Trophoblast cell (in vitro differentiated cells and primary cell): ENCODE measurements around the gene NBAS.

Experiments used
- DNase-seq, 2 donors: peaks; one replicate each; pipeline ENCODE4 v3.0.0-alpha.2; 2016
- H2AFZ ChIP-seq: 2 replicates; pipeline ENCODE4 v1.6.1; 2013; ENCODE audit warnings: low read length, moderate library complexity, mild to moderate bottlenecking; ENCODE audit not compliant: insufficient read depth, poor library complexity
- H2AK5ac ChIP-seq: 2 replicates; pipeline ENCODE4 v1.6.1; 2013; ENCODE audit warnings: mild to moderate bottlenecking, low read length
- H2BK120ac ChIP-seq: 2 replicates; pipeline ENCODE4 v1.6.1; 2013; ENCODE audit warnings: low read length, mild to moderate bottlenecking, moderate library complexity; ENCODE audit not compliant: insufficient read depth, poor library complexity
- H2BK12ac ChIP-seq: 2 replicates; pipeline ENCODE4 v1.6.1; 2013; ENCODE audit warnings: mild to moderate bottlenecking, low read length, moderate library complexity
- H2BK5ac ChIP-seq: 2 replicates; pipeline ENCODE4 v1.6.1; 2013; ENCODE audit warnings: low read length, low read depth, moderate library complexity, mild to moderate bottlenecking; ENCODE audit not compliant: poor library complexity
- H3K14ac ChIP-seq: 2 replicates; pipeline ENCODE4 v1.6.1; 2013; ENCODE audit warnings: mild to moderate bottlenecking, low read length
- H3K18ac ChIP-seq: 2 replicates; pipeline ENCODE4 v1.6.1; 2013; ENCODE audit warnings: mild to moderate bottlenecking, low read length
- H3K23ac ChIP-seq: 2 replicates; pipeline ENCODE4 v1.6.1; 2013; ENCODE audit warnings: low read length
- H3K27ac ChIP-seq: 2 replicates; pipeline ENCODE4 v1.5.1; 2013; ENCODE audit warnings: low read depth, mild to moderate bottlenecking, inconsistent platforms, low read length, moderate library complexity
- H3K27me3 ChIP-seq: 2 replicates; pipeline ENCODE4 v1.6.1; 2013; ENCODE audit warnings: inconsistent platforms, mild to moderate bottlenecking, low read length, moderate library complexity; ENCODE audit not compliant: insufficient read depth
- H3K36me3 ChIP-seq, 2 experiments: 1 replicate in 1 of 2; 2 replicates in 1 of 2; pipeline ENCODE4 v1.6.1; 2013; ENCODE audit warnings: low read length in 2 of 2, mild to moderate bottlenecking in 2 of 2, moderate library complexity in 1 of 2; ENCODE audit not compliant: insufficient read depth in 2 of 2, control insufficient read depth in 1 of 2
- H3K4ac ChIP-seq: 2 replicates; pipeline ENCODE4 v1.6.1; 2013; ENCODE audit warnings: low read depth, mild to moderate bottlenecking, low read length, moderate library complexity
- H3K4me1 ChIP-seq, 2 experiments: 1 replicate in 1 of 2; 2 replicates in 1 of 2; pipeline ENCODE4 v1.6.1; 2013; ENCODE audit warnings: low read length in 2 of 2, mild to moderate bottlenecking in 2 of 2, moderate library complexity in 1 of 2; ENCODE audit not compliant: insufficient read depth in 2 of 2, control insufficient read depth in 1 of 2
- H3K4me2 ChIP-seq: 2 replicates; pipeline ENCODE4 v1.6.1; 2013; ENCODE audit warnings: inconsistent platforms, mild to moderate bottlenecking, low read length, moderate library complexity
- H3K4me3 ChIP-seq: 2 replicates; pipeline ENCODE4 v1.5.1; 2013; ENCODE audit warnings: mild to moderate bottlenecking, low read depth, low read length, inconsistent platforms
- H3K79me1 ChIP-seq: one replicate; pipeline ENCODE4 v1.6.1; 2013; ENCODE audit warnings: low read length
- H3K79me2 ChIP-seq: 2 replicates; pipeline ENCODE4 v1.6.1; 2013; ENCODE audit warnings: low read length, mild to moderate bottlenecking; ENCODE audit not compliant: control insufficient read depth, insufficient read depth, poor library complexity
- H3K9ac ChIP-seq: 2 replicates; pipeline ENCODE4 v1.6.1; 2013; ENCODE audit warnings: mild to moderate bottlenecking, low read length
- H3K9me3 ChIP-seq: 2 replicates; pipeline ENCODE4 v1.6.1; 2013; ENCODE audit warnings: low read depth, mild to moderate bottlenecking, control low read depth, inconsistent platforms, low read length; ENCODE audit not compliant: insufficient read depth
- H4K12ac ChIP-seq: 2 replicates; pipeline ENCODE4 v1.6.1; 2013; ENCODE audit warnings: low read depth, mild to moderate bottlenecking, low read length, moderate library complexity
- H4K8ac ChIP-seq: 2 replicates; pipeline ENCODE4 v1.6.1; 2013; ENCODE audit warnings: low read depth, mild to moderate bottlenecking, low read length, moderate library complexity
- H4K91ac ChIP-seq: one replicate; pipeline ENCODE4 v1.6.1; 2013; ENCODE audit warnings: low read depth, mild to moderate bottlenecking, low read length, moderate library complexity
- WGBS: extraction: QIAGEN DNeasy Blood & Tissue Kit; methylation state at CpG from one replicate; pipeline ENCODE4 v1.1.7; 2013; ENCODE audit warnings: missing lambda C conversion rate; ENCODE audit not compliant: insufficient read length, insufficient coverage; ENCODE audit errors: extremely low coverage; 5-methylcytosine and 5-hydroxymethylcytosine counted together

Gene NBAS

GRCh38 chr2:15241201-15241600 is 319.9 kb downstream of the NBAS start:
- DNase-seq, result no peak
- Histone ChIP-seq H3K79me2 (no peaks in the 10 kb centered on the region), H3K14ac (no peak overlapping the region), H3K36me3 (no peaks in the 10 kb centered on the region), H3K18ac (no peak overlapping the region), H2AFZ (no peak overlapping the region), H3K79me1 (no peaks in the 10 kb centered on the region), H4K91ac (no peak overlapping the region), H3K9ac (no peak overlapping the region), H4K8ac (no peak overlapping the region), H3K27ac (no peak overlapping the region), H2BK5ac (no peak overlapping the region), H3K9me3 (no peaks in the 10 kb centered on the region), H3K23ac (no peak overlapping the region), H3K4me1 (no peaks in the 10 kb centered on the region), H2AK5ac (no peak overlapping the region), H2BK120ac (no peak overlapping the region), H3K4me2 (no peak overlapping the region), H2BK12ac (no peak overlapping the region), H3K27me3 (no peaks in the 10 kb centered on the region), H4K12ac (no peak overlapping the region), H3K4ac (no peak overlapping the region), H3K4me3 (no peak overlapping the region)
- no CpG with 5 or more reads among the region's 1 CpG for WGBS

DNA sequence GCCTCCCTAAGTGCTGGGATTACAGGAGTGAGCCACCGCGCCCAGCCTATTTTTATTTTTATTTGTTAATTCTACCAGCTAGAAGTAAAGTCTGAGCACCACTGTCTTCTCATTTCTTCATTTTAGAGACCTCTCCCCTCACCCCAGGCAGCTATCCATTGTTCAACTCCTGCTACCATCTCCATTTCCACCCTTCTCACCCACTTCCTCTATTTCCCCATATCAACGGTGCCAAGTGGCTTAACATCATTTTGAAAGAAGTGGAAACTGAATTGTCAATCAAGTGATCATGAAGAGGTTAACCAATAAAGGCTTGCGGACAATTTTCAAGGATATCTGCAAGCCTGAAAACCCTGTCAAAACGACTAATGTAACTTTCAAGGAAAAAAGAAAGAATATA is 323.1 kb downstream of the NBAS start:
- H2AK5ac ChIP-seq, result no peak overlapping the region
- no CpG with 5 or more reads among the region's 5 CpGs for WGBS

GRCh38 chr2:15230599-15231192 is 330.4 kb downstream of the NBAS start:
- H2AFZ ChIP-seq, result no peak overlapping the region
- H2BK12ac ChIP-seq, result no peak overlapping the region
- no peak for DNase-seq
- H2BK5ac ChIP-seq, result no peak overlapping the region
- H4K12ac ChIP-seq, result no peak overlapping the region
- no peaks in the 10 kb centered on the region for H3K79me1 ChIP-seq
- no CpG with 5 or more reads among the region's 7 CpGs for WGBS
- no peak overlapping the region for H3K4ac ChIP-seq
- no peaks in the 10 kb centered on the region for H3K27me3 ChIP-seq
- H3K14ac ChIP-seq, result no peak overlapping the region
- H3K36me3 ChIP-seq, result peaks cover 0 to 2% of the 10 kb centered on the region in 2 experiments
- H3K4me2 ChIP-seq, result no peak overlapping the region
- H3K27ac ChIP-seq, result no peak overlapping the region
- H3K9me3 ChIP-seq, result no peaks in the 10 kb centered on the region
- H4K8ac ChIP-seq, result no peak overlapping the region
- H3K9ac ChIP-seq, result no peak overlapping the region
- no peak overlapping the region for H3K18ac ChIP-seq
- H4K91ac ChIP-seq, result no peak overlapping the region
- no peak overlapping the region for H2BK120ac ChIP-seq
- H3K23ac ChIP-seq, result no peak overlapping the region
- H3K4me1 ChIP-seq, result no peaks in the 10 kb centered on the region
- no peaks in the 10 kb centered on the region for H3K79me2 ChIP-seq
- H2AK5ac ChIP-seq, result no peak overlapping the region
- H3K4me3 ChIP-seq, result no peak overlapping the region

More for the DNA sequence above, 323.1 kb downstream of the NBAS start:
- no peak overlapping the region for H3K27ac ChIP-seq
- H3K36me3 ChIP-seq, result no peaks in the 10 kb centered on the region
- no peak overlapping the region for H4K91ac ChIP-seq
- no peak overlapping the region for H3K4me3 ChIP-seq
- no peaks in the 10 kb centered on the region for H3K79me1 ChIP-seq
- no peak overlapping the region for H3K4ac ChIP-seq
- H3K4me2 ChIP-seq, result no peak overlapping the region
- H3K79me2 ChIP-seq, result no peaks in the 10 kb centered on the region
- H4K8ac ChIP-seq, result no peak overlapping the region
- H2BK5ac ChIP-seq, result no peak overlapping the region
- H3K9ac ChIP-seq, result no peak overlapping the region
- no peak overlapping the region for H2AFZ ChIP-seq
- no peaks in the 10 kb centered on the region for H3K27me3 ChIP-seq
- DNase-seq, result no peak
- H3K14ac ChIP-seq, result no peak overlapping the region
- H3K4me1 ChIP-seq, result no peaks in the 10 kb centered on the region
- no peak overlapping the region for H3K23ac ChIP-seq
- H3K18ac ChIP-seq, result no peak overlapping the region
- no peak overlapping the region for H4K12ac ChIP-seq
- no peak overlapping the region for H2BK120ac ChIP-seq
- no peaks in the 10 kb centered on the region for H3K9me3 ChIP-seq
- no peak overlapping the region for H2BK12ac ChIP-seq

DNA sequence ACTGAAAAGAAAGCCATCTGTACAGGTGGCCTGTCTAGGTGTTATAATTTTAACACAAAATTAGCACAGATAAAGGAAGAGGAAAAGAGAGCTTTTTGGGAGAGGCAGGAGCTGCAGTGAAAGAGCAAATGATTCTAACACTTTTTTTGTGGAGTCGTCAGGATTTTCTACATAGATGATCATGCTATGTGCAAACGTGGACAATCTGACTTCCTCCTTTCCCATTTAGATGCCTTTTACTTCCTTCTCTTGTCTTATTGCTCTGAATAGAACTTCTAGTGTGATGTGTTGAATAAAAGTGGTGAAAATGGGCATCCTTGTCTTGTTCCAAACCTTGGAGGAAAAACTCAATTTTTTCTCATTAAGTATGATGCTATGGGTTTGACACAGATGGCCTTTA is 334.5 kb downstream of the NBAS start:
- H3K79me2 ChIP-seq, result no peaks in the 10 kb centered on the region
- H2BK5ac ChIP-seq, result no peak overlapping the region
- no peaks in the 10 kb centered on the region for H3K9me3 ChIP-seq
- no peaks in the 10 kb centered on the region for H3K36me3 ChIP-seq
- H3K9ac ChIP-seq, result no peak overlapping the region
- no peak overlapping the region for H4K91ac ChIP-seq
- no peak overlapping the region for H3K18ac ChIP-seq
- no peak overlapping the region for H3K4ac ChIP-seq
- no peak overlapping the region for H2BK12ac ChIP-seq
- no peak overlapping the region for H3K4me3 ChIP-seq
- H3K23ac ChIP-seq, result no peak overlapping the region
- no peak overlapping the region for H3K4me2 ChIP-seq
- H2BK120ac ChIP-seq, result no peak overlapping the region
- H4K8ac ChIP-seq, result no peak overlapping the region
- H3K14ac ChIP-seq, result no peak overlapping the region
- H3K79me1 ChIP-seq, result no peaks in the 10 kb centered on the region
- DNase-seq, result no peak
- H4K12ac ChIP-seq, result no peak overlapping the region
- H2AFZ ChIP-seq, result no peak overlapping the region
- H2AK5ac ChIP-seq, result no peak overlapping the region
- H3K27me3 ChIP-seq, result no peaks in the 10 kb centered on the region
- no CpG with 5 or more reads among the region's 2 CpGs for WGBS
- no peaks in the 10 kb centered on the region for H3K4me1 ChIP-seq
- no peak overlapping the region for H3K27ac ChIP-seq
